Stimulated activated CD8-positive, alpha-beta memory T cell treated with anti-CD3 and anti-CD28 coated beads, Interleukin-4, amount 100 ng/mL, for 1 hour (primary cell): Measurements from ENCODE around the gene GAK.
"Not testable (repeated sequence)": the region's sequence is repeated elsewhere in the genome, so short reads cannot be mapped to it uniquely, and the experiment has no call there.

Source experiments
- DNase-seq, 2 donors: peaks; one replicate each; pipeline ENCODE4 v3.0.0-alpha.2; 2020; ENCODE audit warnings: low read depth in 2 of 2, low spot score in 1 of 2

GAK gene

DNA sequence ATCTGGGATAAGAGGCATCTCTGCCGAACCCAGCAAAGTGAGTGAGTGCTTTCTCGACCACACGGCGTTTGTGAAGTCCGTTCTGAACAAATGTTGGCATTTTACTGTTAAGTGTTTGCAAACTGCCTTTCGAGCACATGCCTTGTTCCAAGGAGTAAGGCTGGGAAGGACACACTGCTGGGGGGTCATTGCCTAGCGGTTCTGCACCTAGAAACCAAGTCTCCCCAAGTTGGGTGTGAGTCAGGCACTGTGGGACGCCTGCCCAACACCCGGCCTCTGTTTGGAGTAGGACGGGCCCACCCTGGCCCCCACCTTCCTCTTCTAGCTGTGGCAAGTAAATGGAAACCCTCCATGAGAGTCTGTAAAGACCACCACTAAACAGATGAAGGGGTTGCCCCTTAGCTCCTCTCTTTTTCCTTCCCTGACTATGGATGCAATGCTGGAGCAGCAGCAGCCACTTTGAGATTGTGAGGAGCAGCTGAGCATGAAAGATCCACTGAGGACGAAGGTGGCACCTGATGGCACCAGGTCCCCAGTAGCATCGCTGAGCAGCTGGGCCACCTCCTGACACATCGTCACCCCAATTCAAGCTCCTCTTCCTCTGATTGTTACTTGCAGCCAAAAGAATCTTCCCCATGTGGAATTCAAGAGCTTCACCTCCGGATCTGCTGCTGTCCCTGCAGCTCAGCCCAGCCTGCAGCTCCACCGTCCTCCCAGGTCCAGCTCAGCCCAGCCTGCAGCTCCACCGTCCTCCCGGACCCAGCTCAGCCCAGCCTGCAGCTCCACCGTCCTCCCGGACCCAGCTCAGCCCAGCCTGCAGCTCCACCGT, 112.5 kb downstream of the GAK start:
- no peak for DNase-seq

DNA sequence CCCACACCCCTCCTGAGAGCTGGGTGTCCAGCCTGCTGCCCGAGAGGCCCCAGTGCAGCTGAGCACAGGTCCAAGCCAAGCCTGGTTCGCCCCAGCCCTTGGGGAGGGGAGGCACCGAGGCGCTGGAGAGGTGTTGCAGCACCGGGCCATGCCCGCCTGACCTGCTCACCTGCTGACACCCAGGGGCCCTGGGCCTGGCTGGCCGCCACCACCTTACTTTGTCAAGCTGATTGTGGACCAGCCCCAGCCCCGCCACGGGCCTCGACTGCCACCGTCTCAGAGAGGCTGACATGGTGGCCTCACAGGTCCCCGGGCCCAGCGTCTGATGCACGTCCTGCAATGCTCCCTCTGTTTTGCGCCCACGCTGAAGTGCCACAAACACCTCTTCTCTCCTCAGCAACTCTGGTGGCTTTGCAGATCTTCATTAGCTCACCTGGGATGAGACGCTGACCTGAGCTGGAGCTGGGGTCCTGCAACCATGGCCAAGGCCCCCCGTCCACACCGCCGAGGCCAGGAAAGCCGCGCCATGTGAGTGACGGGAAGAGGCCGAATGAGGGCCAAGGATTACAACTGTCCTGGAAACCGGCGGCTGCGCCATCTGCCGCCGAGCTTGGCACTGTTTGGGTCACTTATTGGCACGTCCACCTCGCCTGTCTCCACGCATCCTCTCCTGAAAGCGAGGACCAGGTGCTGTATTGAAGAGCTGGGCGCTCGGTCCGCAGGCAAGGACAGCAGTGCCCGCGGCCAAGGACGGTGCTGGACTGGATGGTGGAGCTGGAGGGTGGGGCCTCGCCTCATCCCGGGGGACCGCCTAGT, 113.8 kb downstream of the GAK start:
- no peak for DNase-seq

DNA sequence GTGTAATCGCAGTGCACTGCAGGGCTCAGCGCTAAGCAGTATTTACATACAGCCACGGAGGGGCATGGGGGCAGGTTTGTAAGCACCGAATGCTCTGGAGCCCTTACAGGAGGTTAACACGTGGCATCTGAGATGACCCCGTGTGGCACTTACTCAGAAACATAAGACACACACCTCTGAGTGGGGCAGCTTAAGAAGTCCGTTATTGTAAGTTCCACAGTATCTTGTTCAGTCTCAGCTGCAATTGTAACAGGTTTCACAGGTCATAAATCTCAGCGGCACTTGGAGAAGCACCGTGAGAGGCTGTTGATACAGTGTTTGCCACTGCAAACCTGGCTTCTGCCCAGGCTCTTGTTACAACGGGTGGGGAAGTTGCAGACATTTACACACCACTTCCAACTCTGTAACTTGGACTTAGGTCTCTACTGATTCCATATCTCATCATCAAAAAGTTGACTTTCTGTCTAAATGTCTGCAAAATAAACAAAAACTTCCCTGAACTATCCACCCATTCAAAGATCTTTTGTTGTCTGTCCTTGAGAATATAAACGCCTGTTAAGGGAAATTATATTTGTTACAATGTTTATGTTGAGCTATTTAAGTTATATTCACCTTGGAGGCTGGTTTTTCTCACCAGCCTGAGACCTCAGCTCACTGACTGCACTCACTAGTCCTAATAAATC, 116.5 kb downstream of the GAK start:
- DNase-seq, result no peak

DNA sequence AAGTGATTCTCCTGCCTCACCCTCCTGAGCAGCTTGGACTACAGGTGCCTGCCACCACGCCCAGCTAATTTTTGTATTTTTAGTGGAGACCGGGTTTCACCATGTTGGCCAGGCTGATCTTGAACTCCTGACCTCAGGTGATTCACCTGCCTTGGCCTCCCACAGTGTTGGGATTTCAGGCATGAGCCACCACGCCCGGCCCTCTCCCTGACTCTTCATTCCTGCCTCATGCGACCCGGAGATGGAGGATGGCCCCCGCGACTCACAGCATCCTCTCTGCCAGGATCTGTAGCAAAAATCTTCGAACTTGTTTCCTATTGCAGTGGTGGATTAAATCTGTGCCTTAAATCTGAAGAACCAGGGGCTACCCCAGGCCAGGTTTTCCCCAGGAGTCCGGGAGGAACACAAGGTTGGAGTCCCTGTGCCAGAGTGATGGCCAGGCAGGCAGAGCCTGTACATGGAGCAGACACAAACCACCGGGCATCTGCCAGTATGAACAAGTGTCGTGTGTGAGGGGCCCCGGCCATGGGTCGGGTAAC, 117.7 kb downstream of the GAK start:
- no peak for DNase-seq

DNA sequence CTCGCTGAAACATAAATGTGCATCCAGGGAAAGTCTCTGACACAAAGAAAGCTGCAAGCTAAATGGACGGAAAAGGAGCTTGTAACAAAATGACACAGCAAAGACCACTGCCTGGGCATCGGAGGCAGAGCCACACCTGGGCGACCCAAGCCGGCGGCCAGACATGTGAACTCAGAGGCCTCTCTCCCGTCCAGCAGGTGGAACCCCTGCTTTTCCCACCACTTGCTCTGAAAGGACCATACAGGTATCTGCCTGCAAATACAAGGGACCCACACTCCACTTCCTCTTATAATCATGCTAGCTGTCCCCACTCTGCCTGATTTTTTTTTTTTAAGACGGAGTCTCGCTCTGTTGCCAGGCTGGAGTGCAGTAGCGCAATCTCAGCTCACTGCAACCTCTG, 118.2 kb downstream of the GAK start:
- no peak for DNase-seq

DNA sequence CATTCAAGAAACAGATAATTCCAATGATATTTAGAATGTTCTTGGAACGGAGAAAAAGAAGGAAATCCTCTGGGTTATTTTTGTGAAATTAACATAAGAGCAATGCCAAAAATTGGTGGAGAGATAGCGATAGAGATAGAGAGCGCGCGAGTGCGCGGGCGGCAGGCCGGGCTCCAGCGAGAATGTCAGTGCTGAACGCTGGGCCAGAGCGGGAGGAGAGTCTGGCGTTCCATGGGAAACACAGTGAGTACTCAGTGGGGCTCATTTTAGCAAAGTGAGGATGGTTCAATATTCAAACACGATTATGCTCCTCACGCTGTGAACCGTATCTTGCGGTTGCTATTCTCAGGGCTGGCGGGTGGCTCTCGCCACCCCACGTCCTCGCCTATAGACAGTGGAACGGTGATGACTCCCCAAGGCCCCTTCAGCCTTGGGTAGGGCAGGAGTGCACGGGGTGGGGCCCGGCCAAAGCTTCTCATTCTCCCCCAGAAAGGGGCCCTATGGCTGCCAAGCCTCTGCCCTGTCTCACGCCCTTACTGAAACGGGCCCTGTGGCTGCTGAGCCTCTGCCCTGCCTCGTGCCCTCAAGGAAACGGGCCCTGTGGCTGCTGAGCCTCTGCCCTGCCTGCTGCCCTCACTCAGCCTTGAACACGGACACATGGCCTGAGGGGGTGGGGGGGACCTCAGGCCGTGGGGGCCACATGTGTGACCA, 123.1 kb downstream of the GAK start:
- DNase-seq, result no peak

DNA sequence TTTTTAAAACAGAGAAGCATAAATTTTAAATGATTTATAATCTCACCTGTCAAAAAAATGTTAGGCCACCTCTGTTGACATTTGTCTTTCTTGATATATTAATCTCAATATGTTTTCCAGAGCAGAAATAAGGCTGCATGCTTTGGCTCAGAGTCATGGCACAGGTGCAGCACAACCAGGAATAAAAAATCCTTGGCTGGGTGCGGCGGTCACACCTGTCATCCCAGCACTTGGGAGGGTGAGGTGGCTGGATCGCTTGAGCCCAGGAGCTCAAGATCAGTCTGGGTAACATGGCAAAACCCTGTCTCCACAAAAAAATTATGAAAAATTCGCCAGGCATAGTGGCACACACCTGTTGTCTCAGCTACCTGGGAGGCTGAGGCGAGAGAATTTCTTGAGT, 124.3 kb downstream of the GAK start:
- no peak for DNase-seq

DNA sequence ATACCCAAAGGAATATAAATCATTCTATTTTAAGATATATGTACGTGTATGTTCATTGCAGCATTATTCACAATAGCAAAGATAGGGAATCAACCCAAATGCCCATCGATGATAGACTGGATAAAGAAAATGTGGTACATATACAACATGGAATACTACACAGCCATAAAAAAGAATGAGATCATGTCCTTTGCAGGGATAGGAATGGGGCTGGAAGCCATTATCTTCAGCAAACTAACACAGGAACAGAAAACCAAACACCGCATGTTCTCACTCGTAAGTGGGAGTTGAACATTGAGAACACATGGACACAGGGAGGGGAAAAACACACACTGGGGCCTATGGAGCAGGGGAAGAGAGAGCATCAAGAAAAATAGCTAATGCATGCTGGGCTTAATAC, 125.1 kb downstream of the GAK start:
- not testable (repeated sequence) for DNase-seq

DNA sequence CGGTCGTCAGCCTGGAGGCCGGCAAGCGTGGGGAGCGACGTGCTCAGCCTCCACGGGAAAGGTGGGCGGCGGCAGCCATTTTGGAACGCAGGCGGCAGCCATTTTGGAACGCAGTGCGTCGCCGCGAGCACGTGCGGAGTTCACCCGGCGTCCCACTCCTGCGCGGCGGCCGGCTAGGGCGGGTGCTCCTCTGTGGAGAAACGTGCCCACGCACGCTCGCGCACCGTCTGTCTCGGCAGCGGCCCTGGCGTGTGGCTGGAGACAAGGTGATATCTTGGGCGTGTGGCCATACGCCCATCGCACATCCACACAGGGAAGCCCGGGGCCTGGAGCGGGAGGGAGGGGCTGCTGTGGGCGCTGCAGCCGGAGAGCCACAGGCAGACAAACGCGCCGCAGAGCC, 127.3 kb downstream of the GAK start:
- DNase-seq, result no peak

DNA sequence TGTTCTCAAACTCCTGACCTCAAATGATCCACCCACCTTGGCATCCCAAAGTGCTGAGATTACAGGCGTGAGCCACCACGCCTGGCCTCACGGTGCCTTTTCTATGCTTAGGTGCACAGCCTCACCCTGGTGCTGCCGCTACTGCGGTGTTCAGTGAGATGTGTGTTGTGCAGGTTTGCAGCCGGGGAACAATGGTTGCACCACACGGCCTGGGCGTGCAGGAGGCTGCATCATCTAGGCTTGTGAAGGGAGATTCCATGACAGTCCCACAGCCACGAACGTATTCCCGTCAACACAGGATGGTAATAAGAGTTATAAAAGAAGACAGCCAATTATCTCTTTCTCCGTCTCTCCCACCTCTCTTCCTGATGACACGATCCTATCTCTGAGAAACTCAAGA, 128.2 kb downstream of the GAK start:
- DNase-seq, result no peak

DNA sequence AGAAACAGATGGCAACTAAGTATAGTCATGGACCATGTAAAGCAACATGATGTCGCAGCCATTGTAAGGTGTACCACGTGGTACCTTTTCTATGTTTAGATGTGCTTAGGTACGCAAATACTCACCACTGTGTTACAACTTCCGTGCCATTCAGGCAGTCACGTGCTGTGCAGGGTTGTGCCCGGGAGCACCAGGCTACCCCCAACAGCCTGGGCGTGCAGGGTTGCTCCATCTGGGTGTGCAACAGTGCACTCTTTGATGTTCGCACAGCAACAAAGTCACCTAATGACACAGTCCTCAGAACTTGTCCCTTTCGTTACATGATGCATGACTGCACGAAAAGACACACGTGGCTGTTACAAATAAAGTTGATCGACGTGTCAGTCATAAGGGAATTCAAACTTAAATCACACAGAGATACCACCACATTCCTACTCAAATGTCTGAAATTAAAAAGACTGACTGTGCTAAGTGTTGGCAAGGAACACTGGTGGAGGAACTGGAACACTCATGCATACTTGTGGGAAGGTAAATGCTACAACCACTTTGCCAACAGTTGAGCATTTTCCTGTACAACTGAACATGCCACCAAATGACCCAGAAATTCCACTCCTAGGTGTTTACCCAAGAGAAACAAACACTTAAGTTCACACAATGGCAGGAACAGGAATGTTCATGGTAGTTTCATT, 130.5 kb downstream of the GAK start:
- no peak for DNase-seq
